Measurements from ENCODE around the gene MT1M. TPM values are rescaled to one million over a fixed set of nuclear protein-coding genes. Genes with fewer than 3 reads are reported as not detected.
"Not testable (repeated sequence)": the region's sequence is repeated elsewhere in the genome, so short reads cannot be mapped to it uniquely, and the experiment has no call there.

Gene MT1M
- total RNA-seq, 1 donor from 2014 or later = not detected

DNA sequence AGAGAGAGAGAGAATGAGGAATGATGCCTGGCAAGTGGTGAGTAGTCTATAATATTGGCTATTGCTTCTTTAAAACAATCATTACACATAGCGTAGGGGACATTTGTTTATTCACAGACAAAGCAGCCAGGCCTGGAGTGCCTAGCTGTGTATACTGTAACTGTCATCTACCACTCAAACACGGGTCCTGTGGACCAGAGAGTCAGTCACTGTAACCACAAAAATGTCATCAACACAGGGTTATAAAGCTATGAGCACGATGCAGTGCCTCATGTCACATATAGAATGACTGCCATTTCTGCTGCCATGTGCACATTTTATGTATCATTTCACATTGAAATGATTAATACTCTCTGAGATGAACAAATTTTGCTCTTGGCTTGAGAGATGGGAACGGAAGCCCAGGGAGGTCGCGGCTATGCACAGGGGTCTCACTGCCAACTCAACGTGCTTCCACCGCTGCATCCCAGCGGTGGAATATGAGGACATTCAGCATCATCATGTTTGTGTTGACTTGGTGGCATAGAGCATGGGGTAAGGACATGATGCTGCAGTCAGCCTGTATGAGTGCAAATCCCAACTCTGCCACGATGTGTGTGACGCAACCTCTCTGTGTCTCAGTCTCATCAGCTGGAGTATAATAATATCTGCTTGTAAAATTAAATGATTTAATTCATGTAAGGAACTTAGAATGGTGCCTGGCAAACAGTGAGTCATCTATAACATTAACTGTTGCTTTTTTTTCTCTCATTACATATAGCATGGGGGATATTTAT lies 40.5 kb downstream of the MT1M start:
- Mint-ChIP-seq H3K36me3 (ENCODE audit: low read depth) (no peaks in the 10 kb centered on the region), H3K27me3 (ENCODE audit: low read depth) (peaks cover 97% of the 10 kb centered on the region), H3K4me3 (no peak overlapping the region), H3K4me1 (no peaks in the 10 kb centered on the region), H3K27ac (ENCODE audit: unreplicated experiment) (no peak overlapping the region), H3K9me3 (no peaks in the 10 kb centered on the region)
- TF ChIP-seq, protein P1, sequence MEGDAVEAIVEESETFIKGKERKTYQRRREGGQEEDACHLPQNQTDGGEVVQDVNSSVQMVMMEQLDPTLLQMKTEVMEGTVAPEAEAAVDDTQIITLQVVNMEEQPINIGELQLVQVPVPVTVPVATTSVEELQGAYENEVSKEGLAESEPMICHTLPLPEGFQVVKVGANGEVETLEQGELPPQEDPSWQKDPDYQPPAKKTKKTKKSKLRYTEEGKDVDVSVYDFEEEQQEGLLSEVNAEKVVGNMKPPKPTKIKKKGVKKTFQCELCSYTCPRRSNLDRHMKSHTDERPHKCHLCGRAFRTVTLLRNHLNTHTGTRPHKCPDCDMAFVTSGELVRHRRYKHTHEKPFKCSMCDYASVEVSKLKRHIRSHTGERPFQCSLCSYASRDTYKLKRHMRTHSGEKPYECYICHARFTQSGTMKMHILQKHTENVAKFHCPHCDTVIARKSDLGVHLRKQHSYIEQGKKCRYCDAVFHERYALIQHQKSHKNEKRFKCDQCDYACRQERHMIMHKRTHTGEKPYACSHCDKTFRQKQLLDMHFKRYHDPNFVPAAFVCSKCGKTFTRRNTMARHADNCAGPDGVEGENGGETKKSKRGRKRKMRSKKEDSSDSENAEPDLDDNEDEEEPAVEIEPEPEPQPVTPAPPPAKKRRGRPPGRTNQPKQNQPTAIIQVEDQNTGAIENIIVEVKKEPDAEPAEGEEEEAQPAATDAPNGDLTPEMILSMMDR (conservative IDR thresholded peaks at IDR 0.05) = no peak
- no peak for DNase-seq (ENCODE audit: low read depth, low spot score)

DNA sequence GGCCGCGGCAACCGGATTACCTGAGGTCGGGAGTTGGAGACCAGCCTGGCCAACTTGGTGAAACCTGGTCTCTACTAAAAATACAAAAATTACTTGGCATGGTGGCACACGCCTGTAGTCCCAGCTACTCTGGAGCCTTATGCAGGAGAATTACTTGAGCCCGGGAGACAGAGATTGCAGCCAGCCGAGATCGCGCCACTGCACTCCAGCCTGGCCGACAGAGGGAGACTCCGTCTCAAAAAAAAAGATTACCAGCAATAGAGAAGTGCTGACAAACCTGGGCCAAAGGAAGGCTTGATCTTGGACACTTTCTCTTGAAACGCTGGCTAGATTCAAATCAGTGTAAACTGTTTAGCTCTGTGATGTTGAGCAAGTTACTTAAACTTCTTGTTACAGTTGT lies 41.5 kb downstream of the MT1M start:
- no peak overlapping the region for H3K4me3 Mint-ChIP-seq

DNA sequence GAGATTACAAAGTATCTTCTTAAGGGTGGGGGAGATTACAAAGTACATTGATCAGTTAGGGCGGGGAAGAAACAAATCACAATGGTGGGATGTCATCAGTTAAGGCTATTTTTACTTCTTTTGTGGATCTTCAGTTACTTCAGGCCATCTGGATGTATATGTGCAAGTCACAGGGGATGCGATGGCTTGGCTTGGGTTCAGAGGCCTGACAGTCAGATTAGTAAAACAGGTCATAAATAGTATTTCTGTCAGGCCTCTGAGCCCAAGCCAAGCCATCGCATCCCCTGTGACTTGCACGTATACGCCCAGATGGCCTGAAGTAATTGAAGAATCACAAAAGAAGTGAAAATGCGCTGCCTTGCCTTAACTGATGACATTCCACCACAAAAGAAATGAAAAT lies 42.1 kb downstream of the MT1M start:
- H3K36me3 Mint-ChIP-seq (ENCODE audit: low read depth); DNase-seq (ENCODE audit: low read depth, low spot score); H3K9me3 Mint-ChIP-seq; H3K4me3 Mint-ChIP-seq; H3K4me1 Mint-ChIP-seq; H3K27ac Mint-ChIP-seq (ENCODE audit: unreplicated experiment): not testable (repeated sequence)
- peaks cover 84% of the 10 kb centered on the region for H3K27me3 Mint-ChIP-seq (ENCODE audit: low read depth)

More for the DNA sequence above, 41.5 kb downstream of the MT1M start:
- DNase-seq (ENCODE audit: low read depth, low spot score) = no peak
- TF ChIP-seq, protein P1 (conservative IDR thresholded peaks at IDR 0.05) = peak; percentile 71
- Mint-ChIP-seq H3K27ac (ENCODE audit: unreplicated experiment) (no peak overlapping the region), H3K9me3 (no peaks in the 10 kb centered on the region), H3K27me3 (ENCODE audit: low read depth) (peaks cover 90% of the 10 kb centered on the region), H3K4me1 (no peaks in the 10 kb centered on the region), H3K36me3 (ENCODE audit: low read depth) (no peaks in the 10 kb centered on the region)

DNA sequence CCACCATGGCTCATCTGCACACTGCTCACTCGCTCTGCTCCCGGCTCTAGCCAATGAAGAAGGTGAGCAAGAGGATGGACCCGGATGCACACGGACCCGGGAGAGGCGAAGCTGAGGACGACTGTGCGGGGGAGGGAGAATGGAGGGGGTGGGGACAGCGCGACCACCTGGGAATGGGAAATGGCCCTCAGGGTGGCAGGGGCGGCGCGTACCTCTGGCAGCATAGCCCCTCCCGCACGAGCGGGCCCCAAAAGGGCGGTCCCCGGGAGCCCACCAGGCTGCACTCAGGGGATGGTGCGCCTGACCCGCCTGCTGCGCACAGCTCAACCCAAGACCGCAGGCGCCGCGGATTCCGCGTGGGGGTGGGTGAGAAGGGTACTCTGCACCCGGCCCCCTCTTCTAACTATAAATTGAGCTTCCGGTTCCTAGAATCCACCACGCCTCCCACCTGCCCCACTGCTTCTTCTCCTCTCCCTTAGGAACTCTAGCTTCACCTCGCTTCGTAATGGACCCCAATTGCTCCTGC lies 43.3 kb downstream of the MT1M start:
- Mint-ChIP-seq H3K4me1 (peaks cover under 1% of the 10 kb centered on the region), H3K27me3 (ENCODE audit: low read depth) (peaks cover 72% of the 10 kb centered on the region), H3K4me3 (no peak overlapping the region), H3K9me3 (no peaks in the 10 kb centered on the region), H3K27ac (ENCODE audit: unreplicated experiment) (no peak overlapping the region), H3K36me3 (ENCODE audit: low read depth) (no peaks in the 10 kb centered on the region)
- DNase-seq (ENCODE audit: low read depth, low spot score) = no peak
- TF ChIP-seq, protein P1 (conservative IDR thresholded peaks at IDR 0.05) = no peak

DNA sequence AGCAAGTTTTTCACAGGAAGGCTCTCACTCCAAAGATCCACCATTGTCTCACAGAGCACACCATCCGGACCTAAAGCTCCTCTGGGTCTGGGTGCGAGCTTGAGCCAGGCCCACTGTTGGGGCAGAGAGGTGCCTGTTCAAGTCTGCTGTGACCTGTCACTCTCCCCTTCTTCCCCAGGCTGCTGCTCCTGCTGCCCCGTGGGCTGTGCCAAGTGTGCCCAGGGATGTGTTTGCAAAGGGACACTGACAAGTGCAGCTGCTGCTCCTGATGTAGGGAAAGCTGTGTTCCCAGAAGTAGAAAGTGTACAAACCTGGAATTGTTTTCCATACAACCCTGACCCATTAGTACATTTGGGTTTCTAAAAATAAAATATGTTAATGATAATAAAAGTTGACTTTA lies 45.0 kb downstream of the MT1M start:
- TF ChIP-seq, protein P1 (conservative IDR thresholded peaks at IDR 0.05) = no peak
- no peaks in the 10 kb centered on the region for H3K9me3 Mint-ChIP-seq
- H3K27ac Mint-ChIP-seq (ENCODE audit: unreplicated experiment) = no peak overlapping the region
- peaks cover 57% of the 10 kb centered on the region for H3K27me3 Mint-ChIP-seq (ENCODE audit: low read depth)
- no peak for DNase-seq (ENCODE audit: low read depth, low spot score)
- peaks cover 14% of the 10 kb centered on the region for H3K4me1 Mint-ChIP-seq
- H3K36me3 Mint-ChIP-seq (ENCODE audit: low read depth) = no peaks in the 10 kb centered on the region
- no peak overlapping the region for H3K4me3 Mint-ChIP-seq

DNA sequence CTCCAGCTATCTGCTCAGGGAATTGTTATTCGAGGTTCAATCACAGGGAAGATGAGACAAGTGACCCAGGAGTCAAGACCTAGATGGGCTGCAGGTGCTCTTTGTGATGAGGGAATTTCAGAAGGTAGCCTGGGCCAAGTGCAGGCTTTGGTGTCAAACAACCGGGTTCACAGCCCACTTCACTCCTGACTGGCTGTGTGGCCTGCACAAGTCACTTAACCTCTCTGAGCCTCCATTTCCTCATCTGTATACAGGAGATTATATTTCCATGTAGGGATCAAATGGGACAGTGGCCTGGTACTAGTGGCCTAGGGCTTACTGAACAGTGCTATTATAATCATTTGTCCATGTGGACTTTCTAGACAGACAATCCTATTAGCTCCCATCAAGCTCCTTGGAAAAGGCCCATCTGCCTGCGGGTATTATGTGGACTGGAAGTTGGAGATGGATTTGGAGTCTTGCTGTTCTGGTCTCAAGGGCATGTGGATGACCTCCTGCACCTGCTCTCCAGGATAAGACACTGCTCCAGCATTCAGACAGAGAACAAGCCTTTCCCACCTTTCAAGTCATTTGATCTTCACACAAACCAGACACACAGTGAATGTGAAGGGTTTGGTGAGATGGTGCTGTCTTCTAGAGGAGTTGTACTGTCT lies 46.7 kb downstream of the MT1M start:
- no peaks in the 10 kb centered on the region for H3K9me3 Mint-ChIP-seq
- no peaks in the 10 kb centered on the region for H3K36me3 Mint-ChIP-seq (ENCODE audit: low read depth)
- no peak overlapping the region for H3K27ac Mint-ChIP-seq (ENCODE audit: unreplicated experiment)
- DNase-seq (ENCODE audit: low read depth, low spot score) = no peak
- TF ChIP-seq, protein P1 (conservative IDR thresholded peaks at IDR 0.05) = no peak
- peaks cover 14% of the 10 kb centered on the region for H3K4me1 Mint-ChIP-seq
- no peak overlapping the region for H3K4me3 Mint-ChIP-seq
- H3K27me3 Mint-ChIP-seq (ENCODE audit: low read depth) = peaks cover 40% of the 10 kb centered on the region
